A549 (cell line): Measurements from ENCODE around the gene NUDT21. TPM values are rescaled to one million over a fixed set of nuclear protein-coding genes. Genes with fewer than 3 reads are reported as not detected.

Experiments
- ATAC-seq, 2 experiments: fragments of 200-7000 bp in 1 of 2; fragments of >200 bp in 1 of 2; cut with Nextera tagmentation in 1 of 2; cut with Tn5 transposase in 1 of 2; 3 replicates each; pipeline versions ENCODE4 v1.8.0 to v1.9.1; 2018 to 2020; ENCODE audit warnings: mild to moderate bottlenecking in 1 of 2, moderate library complexity in 1 of 2
- CTCF ChIA-PET: fragments of 300-600 bp; sonication (Branson Sonifier 250); formaldehyde crosslinking; extraction: SDS; loops from one replicate; lab custom pipeline; 2021; ENCODE audit warnings: antibody characterized with exemption, inconsistent platforms; lab: Yijun Ruan, JAX
- POLR2A ChIA-PET: fragments of 350-600 bp; formaldehyde crosslinking; extraction: SDS; loops from one replicate; lab custom pipeline; 2021; ENCODE audit warnings: antibody characterized with exemption, inconsistent platforms; lab: Yijun Ruan, JAX
- DNase-seq, 2 experiments: peaks; one replicate each; pipeline versions ENCODE4 v3.0.0 to v3.0.0-alpha.2; 2011 to 2016; ENCODE audit warnings: low read depth in 1 of 2, low spot score in 1 of 2
- FAIRE-seq: peaks from 2 replicates; lab custom pipeline; 2011; peaks lifted over from hg19 to GRCh38; lab: Jason Lieb, UNC
- H3K27ac ChIP-seq, 2 experiments: fragments of >200 bp; sonication (Bioruptor Twin); formaldehyde crosslinking; 3 replicates each; pipeline ENCODE4 v1.5.1; 2016 to 2017
- H3K4me1 ChIP-seq: fragments of >200 bp; sonication (Bioruptor Twin); formaldehyde crosslinking; 3 replicates; pipeline ENCODE4 v1.6.1; 2016
- H3K4me2 ChIP-seq: fragments of >200 bp; sonication (Bioruptor Twin); formaldehyde crosslinking; 3 replicates; pipeline ENCODE4 v1.6.1; 2016
- H3K4me3 ChIP-seq: fragments of >200 bp; sonication (Bioruptor Twin); formaldehyde crosslinking; 3 replicates; pipeline ENCODE4 v1.5.1; 2016
- H3K9me3 ChIP-seq: fragments of >200 bp; sonication (Bioruptor Twin); formaldehyde crosslinking; 3 replicates; pipeline ENCODE4 v1.6.1; 2016
- BCL3 ChIP-seq: fragments of >200 bp; sonication (Bioruptor Twin); formaldehyde crosslinking; IDR thresholded peaks from 3 replicates; pipeline ENCODE4 v1.6.1; 2016
- CEBPB ChIP-seq, 2 experiments: fragments of >200 bp in 1 of 2; sonication (Bioruptor Twin) in 1 of 2; formaldehyde crosslinking in 1 of 2; IDR thresholded peaks; 2 replicates each; pipeline ENCODE4 v1.6.1; 2012 to 2016
- EHF ChIP-seq: fragments of 250-450 bp; sonication (Bioruptor Pico); IDR thresholded peaks from 2 replicates; pipeline ENCODE4 v1.5.0; 2020; ENCODE audit warnings: mild to moderate bottlenecking
- EP300 ChIP-seq, 2 experiments: fragments of >200 bp; sonication (Bioruptor Twin); formaldehyde crosslinking; IDR thresholded peaks; 2 replicates in 1 of 2; 3 replicates in 1 of 2; pipeline ENCODE4 v1.6.1; 2016 to 2017
- ESRRA ChIP-seq: fragments of 150-350 bp; IDR thresholded peaks from 2 replicates; pipeline ENCODE4 v1.6.1; 2014; ENCODE audit warnings: mild to moderate bottlenecking, low read length, borderline replicate concordance
- FOSB ChIP-seq: fragments of 250-450 bp; sonication (Bioruptor Pico); IDR thresholded peaks from 2 replicates; pipeline ENCODE4 v1.5.0; 2020; ENCODE audit warnings: mild to moderate bottlenecking, moderate library complexity
- FOSL2 ChIP-seq, 2 experiments: fragments of 450-650 bp in 1 of 2; fragments of >200 bp in 1 of 2; sonication (Bioruptor Twin) in 1 of 2; formaldehyde crosslinking; IDR thresholded peaks; 2 replicates each; pipeline versions ENCODE4 v1.5.0 to v1.6.1; 2016 to 2020; ENCODE audit warnings: mild to moderate bottlenecking in 1 of 2, moderate library complexity in 1 of 2
- FOXS1 ChIP-seq: fragments of 250-450 bp; sonication (Bioruptor Pico); IDR thresholded peaks from 2 replicates; pipeline ENCODE4 v1.5.0; 2020; ENCODE audit warnings: mild to moderate bottlenecking, moderate library complexity
- GATA3 ChIP-seq: IDR thresholded peaks from 2 replicates; pipeline ENCODE4 v1.6.1; 2012; ENCODE audit warnings: borderline replicate concordance
- HEYL ChIP-seq: fragments of 250-450 bp; sonication (Bioruptor Pico); IDR thresholded peaks from 2 replicates; pipeline ENCODE4 v1.8.0; 2021; ENCODE audit warnings: mild to moderate bottlenecking, moderate library complexity
- HOXB13 ChIP-seq: fragments of 250-450 bp; sonication (Bioruptor Pico); IDR thresholded peaks from 2 replicates; pipeline ENCODE4 v1.5.0; 2020; ENCODE audit warnings: low read depth, mild to moderate bottlenecking, moderate library complexity
- JUN ChIP-seq, 2 experiments: fragments of >200 bp; sonication (Bioruptor Twin); formaldehyde crosslinking; IDR thresholded peaks; 2 replicates in 1 of 2; 3 replicates in 1 of 2; pipeline ENCODE4 v1.6.1; 2016 to 2017
- JUNB ChIP-seq: fragments of >200 bp; sonication (Bioruptor Twin); formaldehyde crosslinking; IDR thresholded peaks from 2 replicates; pipeline ENCODE4 v1.6.1; 2016
- KDM1A ChIP-seq: fragments of 200-600 bp; sonication (generic); IDR thresholded peaks from 2 replicates; pipeline ENCODE4 v1.6.1; 2016; ENCODE audit warnings: low read depth, mild to moderate bottlenecking
- MAFK ChIP-seq: fragments of 450-650 bp; IDR thresholded peaks from 2 replicates; pipeline ENCODE4 v1.6.1; 2014; ENCODE audit not compliant: partially characterized antibody
- MAX ChIP-seq: IDR thresholded peaks from 2 replicates; pipeline ENCODE4 v1.6.1; 2012
- MYC ChIP-seq: IDR thresholded peaks from 2 replicates; pipeline ENCODE4 v1.6.1; 2012; ENCODE audit warnings: mild to moderate bottlenecking, inconsistent platforms, low read length, improper control_type of control experiment, borderline replicate concordance
- NFE2L2 ChIP-seq: fragments of 150-350 bp; conservative IDR thresholded peaks from 2 replicates; pipeline ENCODE4 v1.6.1; 2014; ENCODE audit warnings: low read length
- POLR2AphosphoS2 ChIP-seq: conservative IDR thresholded peaks from 2 replicates; pipeline ENCODE4 v1.6.1; 2012; ENCODE audit warnings: low read length, improper control_type of control experiment, inconsistent platforms
- RARB ChIP-seq: fragments of 250-450 bp; sonication (Bioruptor Pico); IDR thresholded peaks from 2 replicates; pipeline ENCODE4 v1.8.0; 2021; ENCODE audit warnings: mild to moderate bottlenecking, moderate library complexity
- RFX5 ChIP-seq: fragments of 450-650 bp; IDR thresholded peaks from 2 replicates; pipeline ENCODE4 v1.7.1; 2014; ENCODE audit warnings: antibody characterized with exemption, mild to moderate bottlenecking, moderate library complexity
- SREBF2 ChIP-seq: fragments of 450-650 bp; IDR thresholded peaks from 2 replicates; pipeline ENCODE4 v1.6.1; 2014; ENCODE audit warnings: mild to moderate bottlenecking, moderate library complexity
- TP53 ChIP-seq: fragments of 250-450 bp; sonication (Bioruptor Pico); IDR thresholded peaks from 2 replicates; pipeline ENCODE4 v1.5.0; 2021; ENCODE audit warnings: mild to moderate bottlenecking, moderate library complexity
- ZC3H11A ChIP-seq: fragments of 450-650 bp; IDR thresholded peaks from 2 replicates; pipeline ENCODE4 v1.6.1; 2014; ENCODE audit warnings: antibody characterized with exemption, mild to moderate bottlenecking
- ZNF302 ChIP-seq: fragments of 250-450 bp; sonication (Bioruptor Pico); IDR thresholded peaks from 2 replicates; pipeline ENCODE4 v1.9.0; 2021; ENCODE audit warnings: inconsistent platforms, mild to moderate bottlenecking, moderate library complexity
- WGBS: methylation state at CpG from one replicate; pipeline ENCODE4 v1.1.6; 2017; ENCODE audit errors: missing lambda C conversion rate; 5-methylcytosine and 5-hydroxymethylcytosine counted together
- polyA plus RNA-seq, 4 experiments: library from polyadenylated mRNA; depleted of rRNA in 3 of 4; stranded (reverse); fragments of >200 nt; fragmentation: RNase III in 1 of 4; extraction: RNeasy Plus Mini Kit Qiagen cat#74134 plus additional on column Dnase treatment in 1 of 4; gene quantifications; 2 replicates in 3 of 4; 3 replicates in 1 of 4; pipeline ENCODE4 v1.2.3, GENCODE V29; 2011 to 2017
- TF ChIP-seq, protein P1 (sequence below): IDR thresholded peaks from 2 replicates; pipeline ENCODE4 v1.6.1; 2012; ENCODE audit warnings: low read depth, borderline replicate concordance
- TF ChIP-seq, protein P2 (sequence below): fragments of 250-450 bp; sonication (Bioruptor Pico); IDR thresholded peaks from 2 replicates; pipeline ENCODE4 v1.5.0; 2020; ENCODE audit warnings: low read depth, mild to moderate bottlenecking, moderate library complexity

Gene NUDT21
- polyA plus RNA-seq, 2 of the 4 experiments (the other 2 are of a cell fraction) = 58.7 to 153 TPM

GRCh38 chr16:56389554-56389953, 61.6 kb downstream of the NUDT21 start:
- ChIA-PET CTCF (interaction anchor here (1.5 to 1.8 kb wide), 3 partner anchors 11 to 57 kb away, joined by 4 to 6 read pairs (median 5); no protein-coding TSS in a partner anchor), POLR2A (no interaction called here)
- peak; percentile 29 to 74 for DNase-seq
- Histone ChIP-seq H3K27ac (peak overlapping the region in 1 of 2 experiments; percentile 34; a peak in 3 of 6 replicates), H3K4me3 (no peak overlapping the region), H3K9me3 (no peaks in the 10 kb centered on the region), H3K4me2 (peak overlapping the region; percentile 28; the same call in 1 of the 3 replicates), H3K4me1 (peaks cover 13% of the 10 kb centered on the region; the same call in 2 of the 3 replicates)
- no peak for FAIRE-seq
- TF ChIP-seq JUNB = 0 out of 2 replicates have a peak, but pooled peaks have one; percentile 12
- no peak for TF ChIP-seq MAFK
- TF ChIP-seq, protein P1, sequence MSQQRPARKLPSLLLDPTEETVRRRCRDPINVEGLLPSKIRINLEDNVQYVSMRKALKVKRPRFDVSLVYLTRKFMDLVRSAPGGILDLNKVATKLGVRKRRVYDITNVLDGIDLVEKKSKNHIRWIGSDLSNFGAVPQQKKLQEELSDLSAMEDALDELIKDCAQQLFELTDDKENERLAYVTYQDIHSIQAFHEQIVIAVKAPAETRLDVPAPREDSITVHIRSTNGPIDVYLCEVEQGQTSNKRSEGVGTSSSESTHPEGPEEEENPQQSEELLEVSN = no peak
- TF ChIP-seq MAX = peak; percentile 52; the same call in 1 of the 2 replicates
- TF ChIP-seq, protein P2, sequence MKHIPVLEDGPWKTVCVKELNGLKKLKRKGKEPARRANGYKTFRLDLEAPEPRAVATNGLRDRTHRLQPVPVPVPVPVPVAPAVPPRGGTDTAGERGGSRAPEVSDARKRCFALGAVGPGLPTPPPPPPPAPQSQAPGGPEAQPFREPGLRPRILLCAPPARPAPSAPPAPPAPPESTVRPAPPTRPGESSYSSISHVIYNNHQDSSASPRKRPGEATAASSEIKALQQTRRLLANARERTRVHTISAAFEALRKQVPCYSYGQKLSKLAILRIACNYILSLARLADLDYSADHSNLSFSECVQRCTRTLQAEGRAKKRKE (CRISPR knock-in tag) = no peak
- no peak for TF ChIP-seq FOSL2 (IDR thresholded peaks at IDR 0.05)
- peak; percentile 48; the same call in 1 of the 2 replicates for TF ChIP-seq FOSL2 (CRISPR knock-in tag; IDR thresholded peaks at IDR 0.05)
- peak; percentile 50; the same call in 1 of the 2 replicates for TF ChIP-seq GATA3
- TF ChIP-seq ESRRA = no peak
- ATAC-seq = peak; percentile 87 to 95
- 33% methylated on average over 3 of the region's 3 CpGs for WGBS

DNA sequence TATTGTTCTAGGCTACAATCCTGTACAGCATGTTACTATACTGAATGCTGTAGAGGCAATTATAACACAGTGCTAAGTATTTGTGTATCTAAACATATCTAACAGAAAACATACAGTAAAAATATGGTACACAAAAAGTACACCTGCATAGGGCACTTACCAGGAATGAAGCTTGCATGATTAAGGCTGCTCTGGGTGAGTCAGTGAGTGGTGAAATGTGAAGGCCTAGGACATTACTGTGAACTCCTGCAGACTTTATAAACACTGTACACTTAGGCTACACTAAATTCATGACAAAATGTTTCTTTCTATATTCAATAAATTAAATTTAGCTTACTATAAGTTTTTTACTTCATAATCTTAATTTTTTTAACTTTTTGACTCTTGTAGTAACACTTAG, 62.9 kb downstream of the NUDT21 start:
- FAIRE-seq (no peak), DNase-seq (no peak), ATAC-seq (no peak)
- no peaks in the 10 kb centered on the region for H3K9me3 ChIP-seq
- no peak overlapping the region for H3K27ac ChIP-seq
- POLR2A ChIA-PET = no interaction called here
- peaks cover 19% of the 10 kb centered on the region for H3K4me1 ChIP-seq
- TF ChIP-seq FOXS1 = no peak
- no peak for TF ChIP-seq TP53 (CRISPR knock-in tag)
- TF ChIP-seq, protein P2 (CRISPR knock-in tag) = no peak
- no peak for TF ChIP-seq KDM1A
- TF ChIP-seq JUNB = no peak
- TF ChIP-seq MYC = no peak
- TF ChIP-seq ZC3H11A = no peak
- no peak overlapping the region for H3K4me3 ChIP-seq
- CTCF ChIA-PET = interaction anchor here (0.7 to 1.0 kb wide), 2 partner anchors 13 to 32 kb away, joined by 3 to 4 read pairs; no protein-coding TSS in a partner anchor
- H3K4me2 ChIP-seq = no peak overlapping the region

DNA sequence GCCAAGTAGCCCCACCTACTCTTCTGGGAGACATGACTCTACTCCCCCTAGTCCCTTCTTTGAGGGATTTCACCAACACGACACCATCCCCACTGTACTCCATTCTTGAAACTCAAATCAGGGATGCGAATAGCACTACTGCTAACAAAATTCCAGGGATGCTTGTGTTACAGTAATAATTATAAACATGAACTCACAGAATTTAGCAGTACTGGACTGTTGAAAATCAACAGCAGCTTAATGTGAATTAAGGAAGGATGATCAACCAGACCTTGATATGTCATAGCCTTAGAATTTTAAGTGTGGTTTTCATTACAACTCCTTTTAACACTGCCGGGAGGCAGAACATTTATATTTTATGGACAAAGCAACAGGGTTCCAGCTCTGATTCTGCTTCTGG, 63.7 kb downstream of the NUDT21 start:
- no peak for ATAC-seq
- Histone ChIP-seq H3K9me3 (no peaks in the 10 kb centered on the region), H3K4me3 (no peak overlapping the region), H3K4me1 (peaks cover 27% of the 10 kb centered on the region), H3K4me2 (no peak overlapping the region), H3K27ac (no peak overlapping the region)
- no peak for FAIRE-seq
- no peak for DNase-seq
- WGBS = 95% methylated on average over 3 of the region's 3 CpGs
- ChIA-PET CTCF (no interaction called here), POLR2A (no interaction called here)
- TF ChIP-seq ZC3H11A (no peak), EHF (CRISPR knock-in tag) (no peak), HEYL (CRISPR knock-in tag) (no peak), ZNF302 (CRISPR knock-in tag) (no peak), SREBF2 (no peak), NFE2L2 (no peak), HOXB13 (CRISPR knock-in tag) (no peak), MAFK (no peak), JUN (IDR thresholded peaks at IDR 0.05) (no peak), FOSB (CRISPR knock-in tag) (no peak), TP53 (CRISPR knock-in tag) (no peak), CEBPB (IDR thresholded peaks at IDR 0.05) (no peak), POLR2AphosphoS2 (no peak), RARB (CRISPR knock-in tag) (no peak), BCL3 (no peak), EP300 (IDR thresholded peaks at IDR 0.05) (no peak), FOSL2 (IDR thresholded peaks at IDR 0.05) (no peak), FOSL2 (CRISPR knock-in tag; IDR thresholded peaks at IDR 0.05) (no peak), RFX5 (no peak)
